ENCODE measurements around the gene R3HCC1L.
"Not testable (repeated sequence)": the region's sequence is repeated elsewhere in the genome, so short reads cannot be mapped to it uniquely, and the experiment has no call there.

The R3HCC1L gene

GRCh38 chr10:98186681-98187080, 52.2 kb downstream of the R3HCC1L start:
- peak; percentile 55; the same call in 1 of the 3 replicates for ATAC-seq (ENCODE audit: low read depth)
- Histone ChIP-seq H3K27ac (ENCODE audit: poor library complexity, severe bottlenecking) (no peak overlapping the region), H3K27me3 (ENCODE audit: insufficient read depth, poor library complexity, severe bottlenecking) (no peaks in the 10 kb centered on the region), H3K4me1 (ENCODE audit: insufficient read depth, poor library complexity, severe bottlenecking) (no peaks in the 10 kb centered on the region), H3K36me3 (ENCODE audit: low read depth) (peaks cover 16% of the 10 kb centered on the region), H3K9me3 (ENCODE audit: severe bottlenecking) (no peaks in the 10 kb centered on the region), H3K4me3 (ENCODE audit: severe bottlenecking) (no peak overlapping the region)
- no peak for DNase-seq (ENCODE audit: low spot score)
- TF ChIP-seq CTCF (IDR thresholded peaks at IDR 0.05; ENCODE audit: poor library complexity, severe bottlenecking): no peak

GRCh38 chr10:98190773-98191172, 56.3 kb downstream of the R3HCC1L start:
- H3K27ac ChIP-seq (ENCODE audit: poor library complexity, severe bottlenecking); H3K27me3 ChIP-seq (ENCODE audit: insufficient read depth, poor library complexity, severe bottlenecking); DNase-seq (ENCODE audit: low spot score); H3K9me3 ChIP-seq (ENCODE audit: severe bottlenecking); H3K4me1 ChIP-seq (ENCODE audit: insufficient read depth, poor library complexity, severe bottlenecking); H3K4me3 ChIP-seq (ENCODE audit: severe bottlenecking); ATAC-seq (ENCODE audit: low read depth): not testable (repeated sequence)
- peaks cover 25% of the 10 kb centered on the region for H3K36me3 ChIP-seq (ENCODE audit: low read depth)

GRCh38 chr10:98193037-98193436, 58.6 kb downstream of the R3HCC1L start:
- no peak for DNase-seq (ENCODE audit: low spot score)
- Histone ChIP-seq H3K4me1 (ENCODE audit: insufficient read depth, poor library complexity, severe bottlenecking) (no peaks in the 10 kb centered on the region), H3K27ac (ENCODE audit: poor library complexity, severe bottlenecking) (no peak overlapping the region), H3K9me3 (ENCODE audit: severe bottlenecking) (no peaks in the 10 kb centered on the region), H3K4me3 (ENCODE audit: severe bottlenecking) (no peak overlapping the region), H3K36me3 (ENCODE audit: low read depth) (peaks cover 12% of the 10 kb centered on the region; the same call in 1 of the 2 replicates), H3K27me3 (ENCODE audit: insufficient read depth, poor library complexity, severe bottlenecking) (no peaks in the 10 kb centered on the region)
- ATAC-seq (ENCODE audit: low read depth): no peak
- no peak for TF ChIP-seq CTCF (IDR thresholded peaks at IDR 0.05; ENCODE audit: poor library complexity, severe bottlenecking)

GRCh38 chr10:98194633-98195032, 60.2 kb downstream of the R3HCC1L start:
- no peak for ATAC-seq (ENCODE audit: low read depth)
- Histone ChIP-seq H3K4me1 (ENCODE audit: insufficient read depth, poor library complexity, severe bottlenecking) (no peaks in the 10 kb centered on the region), H3K4me3 (ENCODE audit: severe bottlenecking) (no peak overlapping the region), H3K27ac (ENCODE audit: poor library complexity, severe bottlenecking) (no peak overlapping the region), H3K9me3 (ENCODE audit: severe bottlenecking) (no peaks in the 10 kb centered on the region), H3K36me3 (ENCODE audit: low read depth) (peaks cover 11% of the 10 kb centered on the region; the same call in 1 of the 2 replicates), H3K27me3 (ENCODE audit: insufficient read depth, poor library complexity, severe bottlenecking) (no peaks in the 10 kb centered on the region)
- DNase-seq (ENCODE audit: low spot score): no peak
- TF ChIP-seq CTCF (IDR thresholded peaks at IDR 0.05; ENCODE audit: poor library complexity, severe bottlenecking): no peak

- DNase-seq (ENCODE audit: low spot score): no peak
- H3K36me3 ChIP-seq (ENCODE audit: low read depth): peaks cover 11% of the 10 kb centered on the region; the same call in 1 of the 2 replicates
- H3K4me3 ChIP-seq (ENCODE audit: severe bottlenecking): no peak overlapping the region
- TF ChIP-seq CTCF (IDR thresholded peaks at IDR 0.05; ENCODE audit: poor library complexity, severe bottlenecking): no peak
- no peak overlapping the region for H3K27ac ChIP-seq (ENCODE audit: poor library complexity, severe bottlenecking)
- no peak for ATAC-seq (ENCODE audit: low read depth)
- no peaks in the 10 kb centered on the region for H3K9me3 ChIP-seq (ENCODE audit: severe bottlenecking)
- H3K27me3 ChIP-seq (ENCODE audit: insufficient read depth, poor library complexity, severe bottlenecking): no peaks in the 10 kb centered on the region
- no peaks in the 10 kb centered on the region for H3K4me1 ChIP-seq (ENCODE audit: insufficient read depth, poor library complexity, severe bottlenecking)
Observed at GRCh38 chr10:98195120-98195519, 60.7 kb downstream of the R3HCC1L start.
